ENCODE measurements around the gene SCGN. TPM values are rescaled to one million over a fixed set of nuclear protein-coding genes. Genes with fewer than 3 reads are reported as not detected.

SCGN gene
- total RNA-seq, 1 donor from 2014 or later: 1.6 TPM

DNA sequence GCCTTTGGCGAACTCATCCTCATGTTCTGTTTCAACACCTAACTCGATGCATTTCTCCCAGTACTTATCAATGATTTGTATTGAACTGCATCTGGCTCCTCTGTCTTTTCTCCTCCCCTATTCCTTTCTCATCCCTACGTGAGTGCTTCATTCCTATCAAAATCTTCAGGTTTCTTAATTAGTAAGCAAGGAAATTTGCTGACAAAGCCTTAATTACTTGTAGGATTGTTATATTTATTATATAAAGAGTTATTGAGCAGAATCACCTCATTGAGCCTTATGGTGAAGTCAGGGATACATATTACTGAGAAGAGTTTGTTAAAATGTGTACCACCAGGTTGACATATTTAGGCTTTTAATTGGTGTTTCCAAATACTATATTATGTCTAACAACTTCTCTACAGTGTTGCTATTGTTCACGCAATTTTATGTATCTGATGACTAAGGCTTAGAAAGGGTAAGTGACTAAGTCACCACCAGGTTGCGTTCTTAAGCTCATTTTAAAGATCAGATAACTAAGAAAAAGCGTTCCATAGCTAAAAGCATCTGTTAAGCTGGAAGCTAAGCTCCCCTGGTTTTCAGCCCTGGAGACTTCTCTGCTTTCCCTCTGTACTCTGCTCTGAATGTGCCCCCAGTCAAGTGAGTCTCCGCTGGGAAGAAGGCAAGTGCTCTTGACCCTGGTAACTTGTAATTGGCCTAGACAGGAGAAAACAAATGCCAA, 18.9 kb downstream of the SCGN start:
- Histone ChIP-seq H3K36me3 (no peaks in the 10 kb centered on the region), H3K27me3 (ENCODE audit: low read depth) (peaks cover 7% of the 10 kb centered on the region), H3K9me3 (replicated peaks) (no peaks in the 10 kb centered on the region), H3K4me1 (no peaks in the 10 kb centered on the region), H3K27ac (replicated peaks) (no peak overlapping the region), H3K4me3 (no peak overlapping the region)
- intact Hi-C loops (cut with micrococcal nuclease): no loop called here
- TF ChIP-seq, protein P1, sequence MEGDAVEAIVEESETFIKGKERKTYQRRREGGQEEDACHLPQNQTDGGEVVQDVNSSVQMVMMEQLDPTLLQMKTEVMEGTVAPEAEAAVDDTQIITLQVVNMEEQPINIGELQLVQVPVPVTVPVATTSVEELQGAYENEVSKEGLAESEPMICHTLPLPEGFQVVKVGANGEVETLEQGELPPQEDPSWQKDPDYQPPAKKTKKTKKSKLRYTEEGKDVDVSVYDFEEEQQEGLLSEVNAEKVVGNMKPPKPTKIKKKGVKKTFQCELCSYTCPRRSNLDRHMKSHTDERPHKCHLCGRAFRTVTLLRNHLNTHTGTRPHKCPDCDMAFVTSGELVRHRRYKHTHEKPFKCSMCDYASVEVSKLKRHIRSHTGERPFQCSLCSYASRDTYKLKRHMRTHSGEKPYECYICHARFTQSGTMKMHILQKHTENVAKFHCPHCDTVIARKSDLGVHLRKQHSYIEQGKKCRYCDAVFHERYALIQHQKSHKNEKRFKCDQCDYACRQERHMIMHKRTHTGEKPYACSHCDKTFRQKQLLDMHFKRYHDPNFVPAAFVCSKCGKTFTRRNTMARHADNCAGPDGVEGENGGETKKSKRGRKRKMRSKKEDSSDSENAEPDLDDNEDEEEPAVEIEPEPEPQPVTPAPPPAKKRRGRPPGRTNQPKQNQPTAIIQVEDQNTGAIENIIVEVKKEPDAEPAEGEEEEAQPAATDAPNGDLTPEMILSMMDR (IDR thresholded peaks at IDR 0.05; ENCODE audit: borderline replicate concordance): no peak
- DNase-seq: no peak

DNA sequence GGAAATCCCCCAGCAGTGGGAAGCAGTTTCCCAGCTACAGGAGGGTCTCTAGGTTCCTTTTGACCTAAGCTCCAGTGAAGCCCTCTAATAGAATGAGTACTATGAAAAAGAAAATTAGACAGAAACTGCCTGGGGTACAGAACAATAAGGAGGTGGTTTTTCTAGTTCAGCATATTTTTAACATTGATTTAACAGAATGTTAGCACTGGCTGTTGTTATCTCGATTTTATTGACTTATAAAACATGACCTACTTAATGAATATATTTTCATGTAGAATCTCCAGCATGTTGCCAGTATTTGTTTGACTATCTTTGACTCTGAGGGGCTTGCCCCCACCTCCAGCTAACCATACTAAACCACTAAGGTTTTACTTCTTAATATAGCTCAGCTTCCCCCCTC, 19.6 kb downstream of the SCGN start:
- no peak for DNase-seq
- TF ChIP-seq, protein P1 (IDR thresholded peaks at IDR 0.05; ENCODE audit: borderline replicate concordance): no peak
- intact Hi-C loops (cut with micrococcal nuclease): no loop called here
- Histone ChIP-seq H3K36me3 (no peaks in the 10 kb centered on the region), H3K4me3 (no peak overlapping the region), H3K9me3 (replicated peaks) (no peaks in the 10 kb centered on the region), H3K27me3 (ENCODE audit: low read depth) (peaks cover 7% of the 10 kb centered on the region), H3K27ac (replicated peaks) (no peak overlapping the region), H3K4me1 (no peaks in the 10 kb centered on the region)

DNA sequence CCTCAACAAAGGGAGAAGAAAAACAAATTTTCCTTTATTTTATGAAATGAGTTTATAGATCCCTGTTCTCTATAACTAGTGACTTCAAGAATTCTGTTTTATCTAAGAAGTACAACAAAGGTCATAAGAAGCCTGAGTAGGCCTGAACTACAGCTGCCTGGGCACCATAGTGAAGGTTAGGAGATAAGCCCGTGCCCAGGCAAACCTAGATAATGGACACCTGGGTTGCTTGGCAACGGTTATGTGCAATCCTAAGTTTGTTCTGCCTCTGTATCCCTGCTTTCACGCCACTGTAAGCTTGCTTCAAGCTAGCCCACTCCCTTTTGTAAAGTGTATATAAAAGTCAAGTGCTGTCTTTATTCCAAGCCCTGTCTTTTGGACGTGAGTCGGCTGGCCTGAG, 23.2 kb downstream of the SCGN start:
- H3K4me1 ChIP-seq: no peaks in the 10 kb centered on the region
- H3K36me3 ChIP-seq: no peaks in the 10 kb centered on the region
- H3K27ac ChIP-seq (replicated peaks): no peak overlapping the region
- H3K4me3 ChIP-seq: no peak overlapping the region
- DNase-seq: no peak
- no peaks in the 10 kb centered on the region for H3K9me3 ChIP-seq (replicated peaks)
- peaks cover 7% of the 10 kb centered on the region for H3K27me3 ChIP-seq (ENCODE audit: low read depth)
- TF ChIP-seq, protein P1 (IDR thresholded peaks at IDR 0.05; ENCODE audit: borderline replicate concordance): no peak
- intact Hi-C loops (cut with micrococcal nuclease): no loop called here

DNA sequence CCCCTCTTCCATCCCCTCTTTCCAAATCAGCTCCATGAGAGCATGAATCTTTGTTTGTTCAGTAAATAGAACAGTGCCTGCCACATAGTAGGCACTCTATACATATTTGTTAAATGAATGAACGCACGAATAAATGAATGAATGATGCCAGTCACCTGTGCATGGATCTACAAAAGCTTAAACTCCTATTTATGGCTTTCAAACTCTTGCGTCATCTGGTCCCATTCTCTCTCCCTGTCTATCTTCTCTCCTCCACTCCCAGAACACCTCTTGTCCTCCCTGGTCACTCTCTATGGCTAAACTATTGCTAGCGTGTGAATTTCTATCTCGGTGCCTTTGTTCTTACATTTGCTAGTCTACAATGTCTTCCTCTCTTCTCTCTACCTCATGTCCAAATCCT, 24.8 kb downstream of the SCGN start:
- intact Hi-C loops (cut with micrococcal nuclease): no loop called here
- no peak for DNase-seq
- H3K4me3 ChIP-seq: no peak overlapping the region
- TF ChIP-seq, protein P1 (IDR thresholded peaks at IDR 0.05; ENCODE audit: borderline replicate concordance): no peak
- no peaks in the 10 kb centered on the region for H3K36me3 ChIP-seq
- H3K27ac ChIP-seq (replicated peaks): no peak overlapping the region
- H3K27me3 ChIP-seq (ENCODE audit: low read depth): peaks cover 4% of the 10 kb centered on the region
- H3K4me1 ChIP-seq: no peaks in the 10 kb centered on the region
- no peaks in the 10 kb centered on the region for H3K9me3 ChIP-seq (replicated peaks)

DNA sequence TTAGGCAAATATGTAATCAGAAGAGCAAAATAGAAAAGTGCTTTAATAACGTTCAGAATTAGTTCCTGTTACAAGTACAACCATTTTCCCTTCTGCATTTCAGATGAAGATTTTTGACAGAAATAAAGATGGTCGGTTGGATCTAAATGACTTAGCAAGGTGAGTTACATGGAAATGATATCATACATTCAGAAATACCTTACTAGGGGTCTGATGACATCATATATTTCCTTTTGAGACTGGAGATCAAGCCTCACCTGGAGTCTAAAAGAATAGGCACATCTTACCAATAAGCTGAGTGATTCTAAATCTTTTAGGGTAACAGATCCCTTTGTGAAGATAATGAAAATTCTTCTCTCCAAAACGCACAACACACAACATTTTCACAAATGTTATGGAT, 29.8 kb downstream of the SCGN start:
- peaks cover 9% of the 10 kb centered on the region for H3K27me3 ChIP-seq (ENCODE audit: low read depth)
- no peak overlapping the region for H3K27ac ChIP-seq (replicated peaks)
- H3K36me3 ChIP-seq: no peaks in the 10 kb centered on the region
- intact Hi-C loops (cut with micrococcal nuclease): no loop called here
- H3K4me1 ChIP-seq: no peaks in the 10 kb centered on the region
- no peak for DNase-seq
- no peak overlapping the region for H3K4me3 ChIP-seq
- TF ChIP-seq, protein P1 (IDR thresholded peaks at IDR 0.05; ENCODE audit: borderline replicate concordance): no peak
- peaks cover 2% of the 10 kb centered on the region for H3K9me3 ChIP-seq (replicated peaks)

Data from left ventricle myocardium inferior (tissue), 1 donor.